Stimulated activated CD4-positive, alpha-beta T cell treated with anti-CD3 and anti-CD28 coated beads, Interleukin-2, amount 100 ng/mL, for 48 hours (primary cell): Measurements from ENCODE around the gene RABGAP1L.
"Not testable (repeated sequence)": the region's sequence is repeated elsewhere in the genome, so short reads cannot be mapped to it uniquely, and the experiment has no call there.

ENCODE experiments used
- DNase-seq, 2 donors: peaks; one replicate each; pipeline ENCODE4 v3.0.0-alpha.2; 2020

The RABGAP1L gene

DNA sequence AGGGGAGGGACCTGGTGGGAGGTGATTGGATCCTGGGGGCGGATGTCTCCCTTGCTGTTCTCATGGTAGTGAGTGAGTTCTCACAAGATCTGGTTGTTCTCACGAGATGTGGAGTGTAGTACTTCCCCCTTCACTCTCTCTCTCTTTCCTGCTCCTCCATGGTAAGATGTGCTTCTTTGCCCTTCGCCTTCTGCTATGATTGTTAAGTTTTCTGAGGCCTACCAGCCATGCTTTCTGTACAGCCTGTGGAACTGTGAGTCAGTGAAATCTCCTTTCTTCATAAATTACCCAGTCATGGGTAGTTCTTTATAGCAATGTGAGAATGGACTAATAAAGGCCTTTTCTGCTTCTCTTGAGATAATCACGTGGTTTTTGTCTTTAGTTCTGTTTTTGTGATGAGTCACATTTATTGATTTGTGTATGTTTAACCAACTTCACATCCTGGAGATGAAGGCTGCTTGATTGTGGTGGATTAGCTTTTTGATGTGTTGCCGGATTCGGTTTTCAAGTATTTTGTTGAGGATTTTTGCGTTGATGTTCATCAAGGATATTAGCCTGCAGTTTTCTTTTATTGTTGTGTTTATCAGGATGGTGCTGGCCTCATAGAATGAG lies 45.5 kb downstream of the RABGAP1L start:
- no peak for DNase-seq

DNA sequence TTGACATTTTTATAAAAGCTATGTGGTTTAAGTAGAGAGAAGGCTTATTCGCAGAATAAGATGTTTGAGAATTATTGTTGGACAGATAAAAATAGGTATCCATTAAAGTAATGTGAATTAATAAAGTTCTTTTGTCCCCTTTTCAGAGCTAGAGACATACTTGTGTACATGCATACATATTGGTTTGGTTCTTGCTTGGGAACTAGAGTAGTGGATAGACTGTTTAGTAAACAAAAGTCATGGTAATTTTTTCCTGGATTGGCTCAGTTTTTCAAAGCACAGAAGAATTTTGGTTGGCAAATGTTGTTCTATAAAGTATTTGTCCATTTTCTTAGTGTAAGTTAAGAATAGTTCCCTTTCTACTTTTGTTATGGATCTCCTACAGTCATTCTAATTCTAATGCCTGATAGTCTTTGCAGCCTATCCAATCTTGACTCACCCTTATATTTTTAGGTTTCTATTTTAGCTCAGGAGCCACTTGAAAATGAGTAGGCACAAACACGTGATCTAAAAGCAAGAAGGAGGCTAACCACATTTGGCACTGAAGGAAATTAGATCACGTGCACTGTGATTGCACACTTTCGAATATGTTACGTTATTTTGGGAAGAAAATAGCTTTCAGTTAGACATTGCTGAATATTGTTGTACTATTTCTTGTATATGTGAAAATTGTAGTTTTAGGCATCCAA lies 47.0 kb downstream of the RABGAP1L start:
- DNase-seq = no peak

DNA sequence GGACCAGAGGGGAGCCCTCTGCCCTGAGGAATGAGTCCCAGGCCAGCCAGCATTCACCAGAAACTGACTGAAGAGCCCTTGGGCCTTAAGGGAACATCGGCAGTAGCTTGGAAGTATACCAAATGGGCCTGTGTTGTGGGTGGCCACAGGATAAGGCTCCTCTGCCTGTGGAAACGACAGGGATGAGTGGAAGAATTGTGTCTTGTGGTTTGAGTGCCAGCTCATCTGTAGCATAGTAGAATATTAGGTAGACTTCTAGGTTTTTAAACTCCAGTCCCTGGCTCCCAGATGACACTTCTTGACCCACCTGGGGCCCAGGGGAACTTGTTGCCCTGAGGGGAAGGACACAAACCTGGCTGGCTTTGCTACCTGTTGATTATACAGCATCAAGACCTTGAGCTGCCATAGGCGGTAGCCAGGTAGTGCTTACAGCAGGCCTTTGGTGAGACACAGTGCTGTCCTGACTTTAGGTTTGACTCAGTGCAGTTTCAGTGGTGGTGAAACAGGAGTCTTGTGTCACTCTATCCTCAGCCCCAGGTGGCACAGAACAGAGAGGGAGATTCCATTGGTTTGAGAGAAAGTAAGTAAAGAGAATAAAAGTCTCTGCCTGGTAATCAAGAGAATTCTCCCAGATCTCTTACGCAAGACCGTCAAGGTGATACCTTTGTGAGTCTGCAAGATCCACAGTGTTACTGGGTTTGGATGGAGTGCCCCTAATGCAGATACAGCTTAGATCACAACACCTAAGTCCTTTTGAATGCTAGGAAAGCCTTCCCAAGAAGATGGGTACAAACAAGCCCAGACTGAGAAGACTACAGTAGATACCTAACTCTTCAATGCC lies 50.2 kb downstream of the RABGAP1L start:
- DNase-seq = no peak

DNA sequence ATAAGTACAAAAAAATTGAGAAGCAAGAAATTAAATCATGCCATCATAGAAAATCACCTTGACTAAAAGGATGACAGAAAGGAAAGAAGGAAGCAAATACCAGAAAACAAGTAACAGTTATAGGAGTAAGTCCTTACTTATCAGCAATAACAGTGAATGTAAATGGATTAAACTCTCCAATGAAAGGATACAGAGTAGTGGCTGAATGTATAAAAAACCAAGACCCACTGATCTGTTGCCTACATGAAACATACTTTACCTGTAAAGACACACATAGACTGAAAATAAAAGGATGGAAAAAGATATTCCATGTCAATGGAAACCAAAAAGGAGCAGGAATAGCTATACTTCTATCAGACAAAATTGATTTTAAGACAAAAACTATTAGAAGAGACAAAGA lies 52.2 kb downstream of the RABGAP1L start:
- DNase-seq = no peak

DNA sequence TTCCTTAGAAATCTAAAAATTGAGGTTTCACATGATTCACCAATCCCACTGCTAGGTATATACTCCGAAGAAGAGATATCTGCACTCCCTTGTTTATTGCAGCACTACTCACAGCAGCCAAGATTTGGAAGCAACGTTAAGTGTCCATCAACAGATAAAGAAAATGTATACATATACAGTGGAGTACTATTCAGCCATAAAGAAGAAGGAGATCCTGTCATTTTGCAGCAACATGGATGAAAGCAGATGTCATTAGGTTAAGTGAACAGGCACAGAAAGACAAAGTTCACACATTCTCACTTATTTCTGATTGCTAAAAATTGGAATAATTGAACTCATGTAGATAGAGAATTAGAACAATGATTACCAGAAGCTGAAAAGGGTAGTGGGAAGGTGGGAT lies 56.4 kb downstream of the RABGAP1L start:
- no peak for DNase-seq

DNA sequence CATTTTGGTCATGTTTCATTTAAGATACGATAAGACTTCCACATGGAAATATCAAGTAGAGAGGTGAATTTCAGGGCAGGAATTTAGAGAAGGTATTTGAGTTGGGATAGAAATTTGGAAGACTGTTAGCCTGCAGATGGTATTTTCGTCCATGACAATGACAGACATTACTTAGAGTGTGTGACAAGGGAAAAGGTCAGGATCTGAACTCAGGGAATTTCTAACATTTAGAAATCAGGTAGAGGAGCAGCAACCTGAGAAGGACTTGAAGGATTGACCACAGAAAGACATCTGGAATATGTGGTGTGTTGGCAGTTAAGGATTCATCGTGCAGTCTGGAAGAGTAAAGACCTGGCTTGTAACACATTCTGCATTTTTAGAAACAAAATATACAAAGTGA lies 57.9 kb downstream of the RABGAP1L start:
- DNase-seq = no peak

DNA sequence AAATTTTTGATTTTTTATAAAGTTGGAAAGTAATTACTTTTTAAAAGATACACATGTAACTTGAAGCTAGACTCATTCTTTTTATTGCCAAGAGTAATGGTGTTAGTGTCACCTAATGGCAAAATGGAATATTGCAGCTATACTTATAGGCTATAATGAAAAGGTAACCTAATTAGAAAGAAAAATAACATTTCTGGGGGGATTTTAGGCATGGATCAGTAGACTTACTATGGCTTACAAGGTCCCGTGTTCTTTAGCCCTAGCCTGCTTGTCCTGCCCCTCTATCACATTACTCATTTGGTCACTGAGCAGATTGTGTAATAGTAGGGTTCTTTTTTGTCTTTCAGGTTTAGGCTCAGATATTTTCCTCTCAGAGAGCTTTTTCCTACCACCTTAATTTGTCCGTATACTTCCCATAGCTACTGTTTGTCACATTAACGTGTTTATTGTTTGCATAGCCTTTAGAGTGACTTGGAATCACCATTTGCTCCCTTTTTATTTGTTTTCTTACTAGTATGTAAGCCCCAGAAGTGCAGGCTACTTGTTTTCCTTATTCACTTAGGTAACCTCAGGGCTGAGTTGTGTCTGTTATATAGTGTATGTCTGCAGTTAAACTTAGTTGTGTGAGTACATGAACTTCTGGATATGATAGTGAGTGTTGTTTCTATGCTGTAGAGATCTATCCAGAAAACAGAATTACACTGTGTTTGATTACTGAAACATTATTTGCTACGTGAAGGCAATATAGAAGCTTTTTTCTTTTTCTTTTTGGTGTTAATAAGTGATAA lies 58.7 kb downstream of the RABGAP1L start:
- no peak for DNase-seq

DNA sequence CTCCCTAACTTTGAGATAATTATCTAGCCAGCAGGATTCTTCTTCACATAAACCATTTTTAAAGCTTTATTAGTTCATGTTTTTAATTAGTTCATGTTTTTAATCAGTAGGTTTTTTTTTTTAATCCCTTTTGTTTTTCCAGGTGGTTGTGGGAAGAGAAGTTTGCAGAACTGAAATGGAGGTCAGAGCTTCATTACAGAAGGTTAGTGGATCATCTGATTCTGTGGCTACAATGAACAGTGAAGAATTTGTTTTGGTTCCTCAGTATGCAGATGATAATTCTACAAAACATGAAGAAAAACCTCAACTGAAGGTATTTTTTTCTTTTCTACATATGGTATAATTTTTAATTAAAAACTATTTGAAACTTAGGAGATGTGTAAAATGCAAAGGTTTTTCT lies 59.7 kb downstream of the RABGAP1L start:
- DNase-seq = no peak

DNA sequence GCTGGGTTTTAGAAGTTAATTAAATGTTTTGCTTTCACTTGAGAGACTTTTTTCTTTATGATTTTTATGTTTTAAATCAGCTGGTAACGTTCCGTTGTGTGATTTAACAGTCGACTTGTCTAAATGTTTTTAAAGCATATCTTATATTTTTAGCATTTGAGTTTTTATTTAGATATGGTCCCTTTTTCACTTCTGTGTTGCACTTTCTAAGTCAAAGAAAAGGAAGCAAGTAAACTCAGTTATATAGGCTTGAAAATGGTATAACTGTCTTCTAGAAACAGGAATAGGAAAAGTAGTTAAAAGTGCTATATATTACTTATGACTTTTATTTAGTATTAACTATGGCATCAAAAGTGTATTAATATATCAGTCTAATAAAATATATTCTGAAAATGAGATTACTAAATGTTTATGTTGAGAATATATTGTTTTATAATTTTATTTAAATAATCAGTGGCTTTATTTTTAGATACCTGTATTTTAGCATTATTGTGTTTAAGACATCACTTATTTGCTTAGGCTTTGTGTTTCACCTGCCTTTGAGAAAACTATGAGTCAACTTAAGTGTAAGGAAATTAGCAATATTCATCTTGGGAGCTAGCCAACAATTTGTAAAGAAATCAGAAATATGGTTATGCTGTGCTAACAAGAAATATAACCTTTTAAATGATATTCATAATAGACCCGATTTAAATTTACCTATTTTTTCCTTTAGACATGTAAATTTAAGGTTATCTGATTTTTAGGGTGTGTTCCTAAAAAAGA lies 60.5 kb downstream of the RABGAP1L start:
- no peak for DNase-seq

DNA sequence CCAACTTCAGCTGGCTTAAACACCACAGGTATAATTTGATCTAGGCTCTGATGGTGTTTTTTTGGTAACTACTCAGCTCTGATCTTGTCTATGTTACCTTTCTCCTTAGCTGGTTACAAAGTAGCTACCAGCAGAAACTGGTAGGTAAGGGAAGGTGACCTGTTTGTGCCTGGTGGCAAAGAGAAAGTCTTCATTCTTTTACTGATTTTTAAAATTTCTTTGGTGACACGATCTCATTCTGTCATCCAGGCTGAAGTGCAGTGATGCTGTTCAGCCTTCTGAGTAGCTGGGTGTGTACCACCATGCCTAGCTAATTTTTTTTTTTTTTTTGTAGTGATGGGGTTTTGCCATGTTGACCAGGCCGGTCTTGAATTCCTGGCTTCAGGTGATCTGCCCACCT lies 62.4 kb downstream of the RABGAP1L start:
- DNase-seq = no peak

DNA sequence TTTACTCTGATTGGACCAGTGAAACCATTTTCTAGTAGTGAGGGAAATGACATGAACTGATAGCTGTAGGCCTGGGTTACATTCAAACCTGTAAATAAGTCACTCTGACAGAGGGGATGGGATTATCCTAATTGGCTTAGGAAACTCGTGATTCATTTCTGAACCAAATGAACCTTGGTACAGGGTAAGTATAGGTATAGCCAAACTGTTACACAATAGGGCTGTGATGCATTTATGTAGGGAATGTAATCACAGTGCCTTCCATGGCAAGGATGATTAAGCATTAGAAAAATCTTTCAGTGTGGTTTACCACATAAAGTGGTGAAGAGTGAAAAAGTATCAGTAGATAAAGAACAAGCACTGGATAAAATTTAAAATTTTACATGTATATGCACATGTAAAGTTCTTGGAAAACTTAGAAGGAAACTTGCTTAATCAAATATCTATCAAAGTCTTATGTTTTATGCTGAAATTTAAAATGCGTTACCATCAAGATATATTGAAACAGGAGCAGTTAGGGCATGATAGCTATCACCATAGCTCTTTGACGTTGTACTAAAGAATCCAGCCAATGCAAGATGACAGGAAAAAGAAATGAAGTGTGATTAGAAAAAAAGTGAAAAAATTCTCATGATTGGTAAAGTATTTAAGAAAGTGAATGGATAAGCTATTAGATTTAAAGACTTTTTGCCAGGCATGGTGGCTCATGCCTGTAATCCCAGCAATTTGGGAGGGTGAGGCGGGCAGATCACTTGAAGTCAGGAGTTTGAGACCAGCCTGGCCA lies 63.0 kb downstream of the RABGAP1L start:
- no peak for DNase-seq

DNA sequence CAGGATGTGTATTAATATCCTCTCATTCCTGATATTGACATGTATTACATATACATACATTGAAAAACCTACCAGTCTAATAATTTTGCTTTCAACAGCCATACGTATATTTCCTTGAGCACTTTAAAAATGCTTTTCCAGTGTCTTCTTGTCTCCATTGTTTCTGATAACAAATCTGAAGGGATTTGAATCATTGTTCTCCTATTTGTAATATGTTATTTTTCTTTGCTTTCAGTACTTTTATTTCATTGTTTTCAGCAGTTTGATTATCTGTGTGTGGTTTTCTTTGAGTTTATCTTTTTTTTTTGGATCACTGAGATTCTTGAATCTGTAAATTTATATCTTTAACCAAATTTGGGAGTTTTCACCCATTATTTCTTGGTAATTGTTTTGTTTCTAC lies 65.3 kb downstream of the RABGAP1L start:
- DNase-seq = no peak

DNA sequence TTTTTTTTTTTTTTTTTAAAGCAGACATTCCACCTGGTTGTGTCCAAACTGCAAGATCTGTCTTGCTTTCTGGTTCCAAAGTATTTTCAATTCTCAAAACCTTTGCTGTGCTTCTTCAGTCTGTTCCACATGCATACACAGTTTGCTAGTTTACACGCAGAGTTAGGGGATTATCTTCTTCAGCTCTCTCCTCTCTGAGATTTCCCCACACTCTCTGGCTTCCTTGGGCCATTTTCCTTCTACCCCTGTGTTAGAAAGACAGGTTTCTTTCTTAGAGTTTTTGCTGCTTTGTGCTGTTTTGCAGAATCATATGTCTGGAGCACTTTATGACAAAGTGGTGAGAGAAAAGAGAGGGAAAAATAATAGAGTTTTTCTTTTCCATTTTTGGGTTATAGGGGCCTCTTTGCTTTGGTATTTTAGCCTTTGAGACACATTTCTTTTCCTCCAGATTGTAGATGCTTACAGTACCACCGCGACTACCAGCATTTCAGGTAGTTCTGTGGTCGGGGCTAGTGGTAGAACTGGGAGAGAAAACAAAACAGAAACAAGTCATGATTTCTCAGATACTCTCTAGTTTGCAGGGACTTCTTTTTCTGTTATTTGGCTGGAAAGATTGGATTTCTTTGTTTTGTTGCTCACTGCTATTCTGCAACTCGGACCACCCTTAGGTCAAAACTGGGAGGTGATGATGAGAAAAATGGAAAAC lies 66.3 kb downstream of the RABGAP1L start:
- no peak for DNase-seq

DNA sequence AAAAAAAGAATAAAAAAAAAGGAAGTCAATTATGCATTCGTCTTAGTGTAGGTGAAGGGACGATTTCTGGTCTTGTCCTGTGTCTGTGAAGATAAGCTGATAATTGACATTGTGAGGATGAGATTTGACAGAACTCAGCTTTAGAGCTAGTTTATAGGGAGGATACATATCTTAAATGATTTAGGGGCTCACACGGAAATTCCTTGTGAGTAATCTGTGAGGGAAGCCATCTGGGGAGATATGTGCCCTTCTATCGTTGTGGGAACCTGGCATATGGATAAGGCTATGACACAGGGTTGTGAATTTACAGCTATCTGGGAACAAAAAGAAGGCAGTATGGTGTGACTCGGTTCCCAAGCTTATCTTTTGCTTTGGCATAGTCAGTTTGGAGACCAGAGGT lies 71.1 kb downstream of the RABGAP1L start:
- DNase-seq = no peak

DNA sequence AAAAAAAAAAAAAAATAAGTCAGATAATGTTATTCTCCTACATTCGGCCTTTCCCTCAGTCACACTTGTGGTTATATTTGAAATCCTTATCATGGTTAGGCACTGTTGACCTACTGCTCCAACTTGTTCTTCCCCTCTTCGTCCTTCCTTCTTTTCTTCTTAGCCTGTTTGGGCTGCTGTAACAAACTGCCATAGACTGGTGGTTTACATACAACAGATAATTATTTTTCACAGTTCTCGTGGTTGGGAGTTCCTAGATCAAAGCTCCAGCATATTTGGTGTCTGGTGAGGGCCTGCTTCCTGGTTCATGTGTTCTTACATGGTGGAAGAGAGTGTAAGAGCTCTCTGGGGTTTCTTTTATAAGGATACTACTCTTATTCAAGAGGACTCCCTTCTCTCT lies 73.4 kb downstream of the RABGAP1L start:
- DNase-seq = no peak

DNA sequence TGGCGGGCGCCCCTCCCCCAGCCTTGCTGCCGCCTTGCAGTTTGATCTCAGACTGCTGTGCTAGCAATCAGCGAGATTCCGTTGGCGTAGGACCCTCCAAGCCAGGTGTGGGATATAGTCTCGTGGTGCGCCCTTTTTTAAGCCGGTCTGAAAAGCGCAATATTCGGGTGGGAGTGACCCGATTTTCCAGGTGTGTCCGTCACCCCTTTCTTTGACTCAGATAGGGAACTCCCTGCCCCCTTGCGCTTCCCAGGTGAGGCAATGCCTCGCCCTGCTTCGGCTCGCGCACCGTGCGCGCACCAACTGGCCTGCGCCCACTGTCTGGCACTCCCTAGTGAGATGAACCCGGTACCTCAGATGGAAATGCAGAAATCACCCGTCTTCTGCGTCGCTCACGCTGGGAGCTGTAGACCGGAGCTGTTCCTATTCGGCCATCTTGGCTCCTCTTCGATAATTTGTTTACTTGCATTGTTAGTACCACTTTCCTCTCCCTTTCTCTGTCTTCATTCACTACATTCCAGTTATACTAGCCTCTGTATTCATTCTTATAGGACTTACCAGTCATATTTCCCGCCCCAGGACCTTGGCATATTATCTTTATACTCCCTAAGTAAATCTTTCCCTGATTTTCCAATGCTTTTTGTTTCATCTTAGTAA lies 79.7 kb downstream of the RABGAP1L start:
- DNase-seq = not testable (repeated sequence)

DNA sequence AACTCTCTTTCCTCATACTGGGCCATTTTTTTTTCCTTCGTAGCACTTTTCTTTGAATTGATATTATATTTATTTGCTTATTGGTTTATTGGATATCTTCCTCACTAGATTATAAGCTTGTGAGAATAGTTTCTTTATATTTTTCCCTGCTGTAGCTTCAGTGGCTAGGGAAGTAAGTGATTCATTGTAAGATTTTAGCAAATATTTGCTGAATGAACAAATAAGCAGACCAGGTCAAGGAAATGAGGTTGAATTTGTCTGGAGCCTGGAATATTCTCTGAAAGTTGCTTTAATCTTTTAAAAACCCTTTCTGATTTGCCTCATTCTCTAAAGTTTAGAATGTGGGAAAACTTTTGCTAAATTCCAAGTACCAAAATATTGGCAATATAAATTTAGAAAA lies 80.2 kb downstream of the RABGAP1L start:
- no peak for DNase-seq

DNA sequence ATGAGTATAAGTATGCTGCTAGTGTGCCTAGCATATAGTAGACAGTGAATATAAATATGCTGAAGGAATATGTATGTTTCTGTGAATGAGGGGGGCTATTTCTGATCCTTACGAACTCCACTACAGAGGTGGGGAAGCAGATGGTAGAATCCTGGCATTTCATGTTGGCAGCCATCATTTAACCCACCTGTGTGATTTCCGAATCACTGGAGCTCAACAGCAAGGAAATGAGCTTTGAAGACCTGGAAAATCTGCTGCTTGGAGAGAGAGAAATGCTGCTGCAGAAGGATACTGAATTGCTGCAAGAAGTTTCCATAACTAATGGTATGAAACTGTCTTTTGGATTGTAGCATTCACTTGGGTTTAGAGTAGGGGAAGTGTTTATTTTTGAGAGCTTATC lies 83.5 kb downstream of the RABGAP1L start:
- DNase-seq = no peak

DNA sequence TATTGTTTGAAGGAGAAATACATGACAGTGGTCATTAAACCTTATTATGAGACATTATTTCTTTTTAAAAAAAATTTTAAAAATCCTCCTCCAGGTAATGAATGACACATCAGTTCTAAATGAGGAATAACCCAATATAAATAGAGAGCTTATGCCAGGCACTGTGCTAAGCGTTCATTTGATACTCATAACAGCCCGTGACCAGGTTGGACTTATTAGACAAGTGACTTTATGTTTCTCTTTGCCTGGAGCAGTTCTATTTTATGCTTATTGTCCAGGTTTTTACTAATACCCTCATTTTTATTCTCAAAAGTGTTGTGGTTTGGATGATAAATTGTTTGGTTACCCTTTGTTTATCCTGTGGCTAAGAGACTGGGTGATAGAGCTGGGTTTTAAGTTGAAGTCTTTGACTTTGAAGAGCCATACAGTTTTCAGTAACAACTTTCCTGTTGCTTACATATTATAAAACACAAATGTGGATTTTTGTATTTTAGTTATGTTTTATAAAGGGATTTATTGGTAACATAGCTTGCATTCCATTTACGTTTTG lies 84.2 kb downstream of the RABGAP1L start:
- no peak for DNase-seq

DNA sequence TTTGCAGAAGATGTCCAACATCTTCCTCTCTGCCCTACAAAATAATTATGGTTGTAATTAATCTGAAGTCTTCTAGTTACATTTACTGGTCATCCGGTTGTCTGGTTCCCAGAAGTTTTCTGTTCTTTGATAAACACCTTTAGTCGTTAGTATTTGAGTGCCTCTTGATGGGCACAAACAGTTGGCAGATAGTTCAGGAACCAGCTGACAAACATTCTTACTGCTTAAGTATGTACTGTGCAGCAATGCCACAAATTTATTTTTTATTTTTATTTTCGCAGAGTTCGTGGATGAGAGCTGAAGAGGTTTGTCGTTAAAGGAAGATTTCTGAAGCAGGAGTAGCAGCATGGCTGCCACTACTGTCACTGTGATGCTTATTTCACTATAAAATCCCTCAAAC lies 84.7 kb downstream of the RABGAP1L start:
- DNase-seq = no peak
